NCI-H1694 treated with DMSO at 0.1 percent for 48 hours (cell line): ENCODE data around the gene TNFSF11.

Experiments
- DNase-seq: peaks from one replicate; lab custom pipeline; 2025; lab: John Stamatoyannopoulos, UW

Gene TNFSF11

DNA sequence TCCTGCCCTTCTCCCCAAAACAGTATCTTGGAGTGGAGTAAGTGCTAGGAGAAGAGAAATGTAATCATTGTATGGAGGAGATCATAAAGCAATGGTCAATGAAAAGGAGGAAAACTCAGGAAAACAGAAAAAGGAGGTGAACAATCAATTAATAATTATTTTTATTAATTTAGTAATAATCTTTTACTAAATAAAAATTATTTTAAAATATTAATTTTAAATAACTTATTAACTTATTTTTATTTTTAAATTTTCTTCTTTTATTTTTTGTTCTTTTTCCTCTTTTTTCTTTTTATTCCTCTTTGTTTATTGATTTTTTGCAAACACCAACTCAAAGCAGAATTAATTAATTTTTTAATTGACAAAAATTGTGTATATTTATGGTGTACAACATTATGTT lies 80.3 kb downstream of the TNFSF11 start:
- no peak for DNase-seq

GRCh38 chr13:42654722-42655121 lies 80.8 kb downstream of the TNFSF11 start:
- no peak for DNase-seq

DNA sequence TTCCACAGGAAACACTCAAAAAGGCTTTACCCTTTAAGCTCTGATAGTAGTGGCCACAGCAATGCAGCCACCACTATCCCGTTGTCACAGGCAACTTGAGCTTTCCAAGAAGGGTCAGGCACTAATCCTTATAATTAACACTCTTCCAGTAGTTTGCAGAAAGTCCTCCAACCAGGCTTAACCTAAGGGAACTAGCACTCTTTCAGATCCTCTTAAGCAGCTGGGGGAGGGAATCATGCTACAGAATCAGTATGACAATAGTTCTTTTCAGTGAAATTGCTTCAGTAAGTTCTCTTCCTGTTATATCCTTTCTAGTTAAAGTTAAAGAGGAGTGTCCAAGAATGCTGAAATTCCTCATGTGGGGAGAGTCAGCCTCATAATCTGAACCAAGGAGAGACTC lies 82.2 kb downstream of the TNFSF11 start:
- no peak for DNase-seq

DNA sequence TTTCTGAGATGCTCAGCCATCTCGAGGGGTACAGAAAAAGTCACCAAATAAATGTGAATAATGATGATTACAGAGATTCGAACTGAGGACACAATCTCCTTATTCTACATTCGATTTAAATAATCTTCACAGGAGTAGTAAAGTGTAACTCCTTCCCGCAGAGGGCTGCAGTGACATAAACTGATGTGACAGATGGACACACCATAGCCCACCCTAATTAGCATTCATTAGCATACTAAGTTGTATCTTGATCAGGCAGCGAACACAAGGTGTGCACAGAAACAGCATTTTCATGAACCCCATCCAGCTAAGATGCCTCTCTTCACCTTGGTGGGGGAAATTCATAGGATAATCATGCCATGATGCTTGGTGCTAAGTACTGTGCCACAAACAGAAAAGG lies 83.0 kb downstream of the TNFSF11 start:
- no peak for DNase-seq
